Activated naive CD4-positive, alpha-beta T cell treated with anti-CD3 and anti-CD28 coated beads, Interleukin-2, amount 50 U/mL, for 24 hours (primary cell): Measurements from ENCODE around the gene NCKAP5.

ENCODE experiments used
- H3K27ac Mint-ChIP-seq: one replicate; pipeline ENCODE4 v1.8.0; 2021; ENCODE audit warnings: mild to moderate bottlenecking, mixed read lengths
- H3K27me3 Mint-ChIP-seq: one replicate; pipeline ENCODE4 v1.8.0; 2021; ENCODE audit warnings: mixed read lengths
- H3K36me3 Mint-ChIP-seq: one replicate; pipeline ENCODE4 v1.8.0; 2021; ENCODE audit warnings: mixed read lengths
- H3K4me1 Mint-ChIP-seq: one replicate; pipeline ENCODE4 v1.8.0; 2021; ENCODE audit warnings: mixed read lengths
- H3K4me3 Mint-ChIP-seq: one replicate; pipeline ENCODE4 v1.8.0; 2021; ENCODE audit warnings: mild to moderate bottlenecking, mixed read lengths
- H3K9me3 Mint-ChIP-seq: one replicate; pipeline ENCODE4 v1.8.0; 2021; ENCODE audit warnings: mixed read lengths

Gene NCKAP5

GRCh38 chr2:133286326-133286922, 281.8 kb downstream of the NCKAP5 start:
- no peaks in the 10 kb centered on the region for H3K27me3 Mint-ChIP-seq
- H3K36me3 Mint-ChIP-seq, result no peaks in the 10 kb centered on the region
- H3K9me3 Mint-ChIP-seq, result no peaks in the 10 kb centered on the region
- H3K27ac Mint-ChIP-seq, result no peak overlapping the region
- H3K4me1 Mint-ChIP-seq, result no peaks in the 10 kb centered on the region
- H3K4me3 Mint-ChIP-seq, result no peak overlapping the region

DNA sequence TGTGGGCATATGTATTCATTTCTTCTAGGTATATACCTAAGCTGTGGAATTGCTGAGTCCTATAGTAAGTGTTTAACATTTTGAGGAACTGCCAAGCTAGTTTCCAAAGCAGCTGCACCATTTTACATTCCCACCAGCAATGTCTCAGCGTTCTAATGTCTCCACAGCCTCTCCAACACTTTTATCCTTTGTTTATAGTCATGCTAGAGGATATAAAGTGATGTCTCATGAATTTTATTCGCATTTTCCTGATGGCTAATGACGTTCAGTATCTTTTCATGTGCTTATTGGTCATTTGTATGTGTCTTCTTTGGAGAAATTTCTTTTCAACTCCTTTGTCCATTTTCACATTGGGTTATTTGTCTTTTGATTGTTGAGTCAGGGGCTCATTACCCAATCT, 295.2 kb downstream of the NCKAP5 start:
- Mint-ChIP-seq H3K9me3 (peaks cover 4% of the 10 kb centered on the region), H3K36me3 (no peaks in the 10 kb centered on the region), H3K27ac (no peak overlapping the region), H3K27me3 (no peaks in the 10 kb centered on the region), H3K4me1 (no peaks in the 10 kb centered on the region), H3K4me3 (no peak overlapping the region)

DNA sequence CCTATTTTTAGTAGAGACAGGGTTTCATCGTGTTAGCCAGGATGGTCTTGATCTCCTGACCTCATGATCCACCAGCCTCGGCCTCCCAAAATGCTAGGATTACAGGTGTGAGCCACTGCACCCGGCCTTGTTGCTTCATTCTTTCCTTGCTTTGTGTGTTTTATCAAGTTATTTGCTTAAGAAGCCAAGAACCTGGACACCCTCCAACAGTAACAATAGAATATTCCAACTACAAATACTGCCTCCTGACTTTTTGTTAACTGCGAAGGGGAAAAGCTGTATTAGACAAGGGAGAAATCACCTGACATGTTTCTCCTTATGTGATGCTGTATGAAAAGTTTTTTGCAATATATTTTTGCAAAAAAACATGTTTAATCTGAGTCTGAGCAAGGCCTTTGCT, 297.2 kb downstream of the NCKAP5 start:
- H3K4me1 Mint-ChIP-seq, result no peaks in the 10 kb centered on the region
- H3K36me3 Mint-ChIP-seq, result no peaks in the 10 kb centered on the region
- no peak overlapping the region for H3K4me3 Mint-ChIP-seq
- no peak overlapping the region for H3K27ac Mint-ChIP-seq
- peaks cover 4% of the 10 kb centered on the region for H3K9me3 Mint-ChIP-seq
- H3K27me3 Mint-ChIP-seq, result peaks cover 2% of the 10 kb centered on the region

GRCh38 chr2:133270550-133270949, 297.7 kb downstream of the NCKAP5 start:
- Mint-ChIP-seq H3K27ac (no peak overlapping the region), H3K27me3 (peaks cover 2% of the 10 kb centered on the region), H3K9me3 (peaks cover 4% of the 10 kb centered on the region), H3K4me1 (no peaks in the 10 kb centered on the region), H3K4me3 (no peak overlapping the region), H3K36me3 (no peaks in the 10 kb centered on the region)

- no peak overlapping the region for H3K4me3 Mint-ChIP-seq
Measured at GRCh38 chr2:133266926-133267590, 301.2 kb downstream of the NCKAP5 start.

GRCh38 chr2:133266041-133266925, 302.0 kb downstream of the NCKAP5 start:
- no peak overlapping the region for H3K27ac Mint-ChIP-seq
- H3K27me3 Mint-ChIP-seq, result peaks cover 11% of the 10 kb centered on the region
- H3K4me1 Mint-ChIP-seq, result no peaks in the 10 kb centered on the region
- H3K9me3 Mint-ChIP-seq, result peaks cover 4% of the 10 kb centered on the region
- no peaks in the 10 kb centered on the region for H3K36me3 Mint-ChIP-seq
- no peak overlapping the region for H3K4me3 Mint-ChIP-seq

More at GRCh38 chr2:133266926-133267590, 301.2 kb downstream of the NCKAP5 start:
- Mint-ChIP-seq H3K9me3 (peaks cover 4% of the 10 kb centered on the region), H3K36me3 (no peaks in the 10 kb centered on the region), H3K27me3 (peaks cover 11% of the 10 kb centered on the region), H3K4me1 (no peaks in the 10 kb centered on the region), H3K27ac (no peak overlapping the region)

GRCh38 chr2:133265432-133265949, 302.8 kb downstream of the NCKAP5 start:
- Mint-ChIP-seq H3K4me3 (no peak overlapping the region), H3K27ac (no peak overlapping the region), H3K4me1 (no peaks in the 10 kb centered on the region), H3K9me3 (peaks cover 4% of the 10 kb centered on the region), H3K36me3 (no peaks in the 10 kb centered on the region), H3K27me3 (peaks cover 11% of the 10 kb centered on the region)

DNA sequence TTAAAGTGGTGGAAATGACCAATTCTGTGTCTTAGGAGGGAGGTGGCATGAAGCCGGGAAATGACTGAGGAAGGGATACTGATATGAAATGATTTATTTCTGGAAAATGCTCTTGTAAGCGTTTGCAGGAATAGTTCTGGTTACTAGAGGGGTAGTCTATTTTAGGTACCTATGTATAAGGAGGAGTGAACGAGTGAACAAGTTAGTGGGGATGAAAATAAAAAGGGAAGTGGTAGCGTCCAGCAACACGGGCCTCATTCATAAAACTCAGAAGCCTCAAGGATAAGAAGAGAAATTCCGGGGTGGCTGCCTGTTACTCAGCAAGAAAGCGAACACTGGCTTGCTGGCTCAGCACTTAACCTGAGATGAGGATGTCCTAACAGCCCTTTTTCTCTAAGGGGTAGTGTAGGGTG, 303.3 kb downstream of the NCKAP5 start:
- no peak overlapping the region for H3K4me3 Mint-ChIP-seq
- H3K27ac Mint-ChIP-seq, result no peak overlapping the region
- no peaks in the 10 kb centered on the region for H3K4me1 Mint-ChIP-seq
- peaks cover 11% of the 10 kb centered on the region for H3K27me3 Mint-ChIP-seq
- H3K9me3 Mint-ChIP-seq, result peaks cover 4% of the 10 kb centered on the region
- H3K36me3 Mint-ChIP-seq, result no peaks in the 10 kb centered on the region

DNA sequence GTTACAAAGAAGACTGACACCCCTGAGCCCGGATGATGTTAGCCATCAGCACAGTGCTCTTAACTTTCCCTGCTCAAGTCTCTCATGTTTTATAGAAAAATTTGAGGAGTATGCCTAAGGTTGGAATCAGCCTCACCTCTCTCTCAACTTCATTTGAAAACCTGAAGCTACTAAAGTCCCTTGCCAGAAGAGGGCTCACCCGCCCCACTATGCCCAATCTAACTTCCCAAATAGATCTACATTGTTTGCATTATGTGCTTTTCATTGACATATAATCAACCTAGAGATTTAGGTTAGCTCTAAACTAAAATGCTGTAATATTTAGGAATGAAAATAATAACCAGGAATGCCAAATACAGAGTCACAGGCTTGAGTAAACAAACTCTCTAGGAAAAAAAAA, 305.4 kb downstream of the NCKAP5 start:
- Mint-ChIP-seq H3K9me3 (no peaks in the 10 kb centered on the region), H3K27me3 (peaks cover 11% of the 10 kb centered on the region), H3K4me3 (no peak overlapping the region), H3K4me1 (no peaks in the 10 kb centered on the region), H3K27ac (no peak overlapping the region), H3K36me3 (no peaks in the 10 kb centered on the region)

- Mint-ChIP-seq H3K27ac (no peak overlapping the region), H3K36me3 (no peaks in the 10 kb centered on the region), H3K27me3 (no peaks in the 10 kb centered on the region), H3K9me3 (no peaks in the 10 kb centered on the region), H3K4me1 (no peaks in the 10 kb centered on the region), H3K4me3 (no peak overlapping the region)
Measured at GRCh38 chr2:133255360-133255759, 312.9 kb downstream of the NCKAP5 start.

- Mint-ChIP-seq H3K4me3 (no peak overlapping the region), H3K27me3 (no peaks in the 10 kb centered on the region), H3K36me3 (no peaks in the 10 kb centered on the region), H3K27ac (no peak overlapping the region), H3K9me3 (no peaks in the 10 kb centered on the region), H3K4me1 (no peaks in the 10 kb centered on the region)
Measured at GRCh38 chr2:133253793-133254192, 314.5 kb downstream of the NCKAP5 start.

GRCh38 chr2:133252780-133253355, 315.4 kb downstream of the NCKAP5 start:
- no peaks in the 10 kb centered on the region for H3K27me3 Mint-ChIP-seq
- H3K27ac Mint-ChIP-seq, result no peak overlapping the region
- H3K4me1 Mint-ChIP-seq, result no peaks in the 10 kb centered on the region
- H3K36me3 Mint-ChIP-seq, result no peaks in the 10 kb centered on the region
- no peaks in the 10 kb centered on the region for H3K9me3 Mint-ChIP-seq
- no peak overlapping the region for H3K4me3 Mint-ChIP-seq

DNA sequence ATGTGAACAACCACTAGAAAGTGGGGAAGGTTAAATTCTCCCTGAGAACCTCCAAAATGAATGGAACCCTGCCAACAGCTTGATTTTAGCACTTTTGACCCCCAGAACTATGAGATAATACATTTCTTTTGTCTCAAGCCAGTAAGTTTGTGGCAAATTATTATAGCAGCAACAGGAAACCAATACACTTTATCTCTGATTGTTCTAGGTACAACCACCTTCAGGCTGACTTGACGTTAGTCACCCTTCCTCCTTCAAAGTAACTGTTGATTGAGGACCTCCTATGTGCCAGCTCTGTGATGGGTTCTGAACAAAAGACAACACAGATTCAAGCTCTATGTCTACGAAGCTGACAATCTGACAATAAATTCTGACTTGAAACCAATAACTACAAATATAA, 318.9 kb downstream of the NCKAP5 start:
- H3K9me3 Mint-ChIP-seq, result no peaks in the 10 kb centered on the region
- no peak overlapping the region for H3K4me3 Mint-ChIP-seq
- H3K36me3 Mint-ChIP-seq, result no peaks in the 10 kb centered on the region
- no peaks in the 10 kb centered on the region for H3K27me3 Mint-ChIP-seq
- H3K4me1 Mint-ChIP-seq, result no peaks in the 10 kb centered on the region
- H3K27ac Mint-ChIP-seq, result no peak overlapping the region

DNA sequence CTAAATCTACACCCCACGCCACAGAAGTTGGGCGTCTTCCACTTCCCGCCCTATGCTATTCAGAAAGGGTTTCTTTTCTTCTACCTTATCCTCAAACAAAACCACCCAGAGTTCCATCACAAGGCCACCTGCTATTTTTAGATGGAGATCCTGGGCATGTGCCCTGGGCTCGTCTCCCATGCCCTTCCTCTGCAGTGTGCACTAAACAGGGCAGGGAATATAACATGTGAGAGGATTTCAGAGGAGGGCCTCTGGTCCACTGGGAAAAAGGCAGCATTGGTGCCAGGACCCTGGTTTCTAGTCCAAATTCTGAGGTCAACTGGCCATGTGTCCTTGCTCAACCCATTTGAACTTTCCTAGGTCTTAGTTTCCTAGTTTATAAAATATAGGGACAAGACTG, 320.0 kb downstream of the NCKAP5 start:
- H3K4me1 Mint-ChIP-seq, result no peaks in the 10 kb centered on the region
- H3K27ac Mint-ChIP-seq, result no peak overlapping the region
- no peaks in the 10 kb centered on the region for H3K9me3 Mint-ChIP-seq
- H3K27me3 Mint-ChIP-seq, result no peaks in the 10 kb centered on the region
- H3K4me3 Mint-ChIP-seq, result no peak overlapping the region
- H3K36me3 Mint-ChIP-seq, result no peaks in the 10 kb centered on the region

DNA sequence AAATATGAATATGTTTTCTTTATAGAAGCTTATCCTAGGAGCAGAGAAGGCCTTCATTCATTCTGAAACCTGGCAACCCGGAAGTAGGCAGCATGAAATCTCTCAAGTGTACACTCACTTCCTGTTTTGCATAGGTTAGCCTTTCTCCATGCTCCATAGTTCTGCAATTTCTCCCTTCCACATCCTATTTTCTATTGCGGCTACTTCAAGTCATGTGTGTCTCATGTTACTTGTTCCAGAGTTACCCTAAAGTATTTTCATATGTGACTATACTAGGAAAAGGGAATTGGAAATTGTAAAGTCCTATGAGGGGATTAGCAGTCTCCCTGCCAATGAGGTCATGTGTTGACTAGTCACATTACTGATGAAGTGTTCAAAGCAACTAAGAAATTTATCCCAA, 320.6 kb downstream of the NCKAP5 start:
- Mint-ChIP-seq H3K27me3 (no peaks in the 10 kb centered on the region), H3K4me1 (no peaks in the 10 kb centered on the region), H3K36me3 (no peaks in the 10 kb centered on the region), H3K4me3 (no peak overlapping the region), H3K27ac (no peak overlapping the region), H3K9me3 (no peaks in the 10 kb centered on the region)

DNA sequence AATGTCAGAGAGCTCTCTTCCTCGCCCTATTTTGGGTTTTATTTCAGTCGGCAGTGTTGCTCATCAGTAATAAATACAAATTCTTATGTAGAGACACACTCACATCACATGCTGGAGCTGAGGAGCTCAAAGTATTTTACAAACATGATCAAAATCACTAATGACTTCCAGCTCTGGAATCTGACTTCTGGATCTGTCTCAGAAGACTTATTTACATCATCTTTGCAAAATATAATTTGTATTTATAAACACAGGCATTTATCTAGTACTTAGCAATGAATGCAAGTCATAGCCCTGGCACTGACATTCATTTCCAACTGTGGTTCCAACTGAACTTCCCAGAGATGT, 327.1 kb downstream of the NCKAP5 start:
- Mint-ChIP-seq H3K36me3 (no peaks in the 10 kb centered on the region), H3K4me1 (no peaks in the 10 kb centered on the region), H3K4me3 (no peak overlapping the region), H3K9me3 (no peaks in the 10 kb centered on the region), H3K27me3 (no peaks in the 10 kb centered on the region), H3K27ac (no peak overlapping the region)
